Stimulated activated naive CD4-positive, alpha-beta T cell (primary cell): ENCODE measurements around the gene ULBP1.
"Not testable (repeated sequence)": the region's sequence is repeated elsewhere in the genome, so short reads cannot be mapped to it uniquely, and the experiment has no call there.

Experiments used
- DNase-seq, 6 experiments: peaks; one replicate each; lab custom pipeline; 2025; lab: John Stamatoyannopoulos, UW

ULBP1 gene

GRCh38 chr6:149953390-149953789 lies 10.4 kb upstream of the ULBP1 start:
- DNase-seq: not testable (repeated sequence)

GRCh38 chr6:149953934-149954327 lies 9.8 kb upstream of the ULBP1 start:
- DNase-seq: not testable (repeated sequence)

- DNase-seq: peak in 1 of 6 experiments; percentile 19
Observed at GRCh38 chr6:149954328-149954983, 9.3 kb upstream of the ULBP1 start.

- not testable (repeated sequence) for DNase-seq
Observed at GRCh38 chr6:149954984-149955653, 8.6 kb upstream of the ULBP1 start.

GRCh38 chr6:149955654-149956317 lies 8.0 kb upstream of the ULBP1 start:
- DNase-seq: not testable (repeated sequence)

- not testable (repeated sequence) for DNase-seq
Observed at GRCh38 chr6:149958124-149958523, 5.6 kb upstream of the ULBP1 start.

- DNase-seq: not testable (repeated sequence)
Observed at GRCh38 chr6:149959806-149960205, 3.9 kb upstream of the ULBP1 start.

GRCh38 chr6:149960488-149960887 lies 3.3 kb upstream of the ULBP1 start:
- DNase-seq: no peak

- DNase-seq: peak in 3 of 6 experiments; percentile 10 to 33 (median 26)
Observed at GRCh38 chr6:149961728-149962425, 1.9 kb upstream of the ULBP1 start.

- DNase-seq: no peak
Observed at GRCh38 chr6:149962461-149963211, 1.1 kb upstream of the ULBP1 start.

GRCh38 chr6:149963212-149963461 lies 606 bp upstream of the ULBP1 start:
- DNase-seq: peak in 3 of 6 experiments; percentile 31 to 47 (median 34)

GRCh38 chr6:149964308-149965193 lies 808 bp downstream of the ULBP1 start:
- DNase-seq: peak in 4 of 6 experiments; percentile 9 to 56 (median 46)

- DNase-seq: peak in 3 of 6 experiments; percentile 34 to 38 (median 37)
Observed at GRCh38 chr6:149965194-149966020, 1.7 kb downstream of the ULBP1 start.

GRCh38 chr6:149966319-149966718 lies 2.6 kb downstream of the ULBP1 start:
- DNase-seq: not testable (repeated sequence)

GRCh38 chr6:149967591-149967990 lies 3.8 kb downstream of the ULBP1 start:
- no peak for DNase-seq

- not testable (repeated sequence) for DNase-seq
Observed at GRCh38 chr6:149967999-149968398, 4.3 kb downstream of the ULBP1 start.

- DNase-seq: not testable (repeated sequence)
Observed at GRCh38 chr6:149968909-149969308, 5.2 kb downstream of the ULBP1 start.

- DNase-seq: no peak
Observed at GRCh38 chr6:149969635-149970034, 5.9 kb downstream of the ULBP1 start.

- not testable (repeated sequence) for DNase-seq
Observed at GRCh38 chr6:149974394-149974793, 10.7 kb downstream of the ULBP1 start.

GRCh38 chr6:149974825-149975224 lies 11.1 kb downstream of the ULBP1 start:
- no peak for DNase-seq
